Central memory CD8-positive, alpha-beta T cell (primary cell): Measurements from ENCODE around the gene MCTP1.
"Not testable (repeated sequence)": the region's sequence is repeated elsewhere in the genome, so short reads cannot be mapped to it uniquely, and the experiment has no call there.

Experiments used
- ATAC-seq: fragments of 150-1000 bp; cut with Tn5 transposase; replicated peaks from 2 replicates; pipeline ENCODE4 v1.10.0; 2022; ENCODE audit warnings: mild to moderate bottlenecking, moderate FRiP score, moderate number of reproducible peaks; ENCODE audit not compliant: poor library complexity, severe bottlenecking; ENCODE audit errors: extremely low read depth
- DNase-seq, 2 donors: peaks; one replicate each; pipeline ENCODE4 v3.0.0; 2021; ENCODE audit warnings: low spot score in 2 of 2
- H3K27ac Mint-ChIP-seq: one replicate; pipeline ENCODE4 v1.8.0; 2022; ENCODE audit warnings: low read depth, mild to moderate bottlenecking, moderate library complexity, mixed read lengths
- H3K27me3 Mint-ChIP-seq: one replicate; pipeline ENCODE4 v1.8.0; 2022; ENCODE audit warnings: mixed read lengths
- H3K36me3 Mint-ChIP-seq: one replicate; pipeline ENCODE4 v1.8.0; 2022; ENCODE audit warnings: mild to moderate bottlenecking, moderate library complexity, mixed read lengths; ENCODE audit not compliant: insufficient read depth
- H3K4me1 Mint-ChIP-seq: one replicate; pipeline ENCODE4 v1.8.0; 2022; ENCODE audit warnings: mixed read lengths
- H3K4me3 Mint-ChIP-seq: one replicate; pipeline ENCODE4 v1.8.0; 2022; ENCODE audit warnings: mild to moderate bottlenecking, moderate library complexity, mixed read lengths
- H3K9me3 Mint-ChIP-seq: one replicate; pipeline ENCODE4 v1.8.0; 2022; ENCODE audit warnings: mixed read lengths

The MCTP1 gene

DNA sequence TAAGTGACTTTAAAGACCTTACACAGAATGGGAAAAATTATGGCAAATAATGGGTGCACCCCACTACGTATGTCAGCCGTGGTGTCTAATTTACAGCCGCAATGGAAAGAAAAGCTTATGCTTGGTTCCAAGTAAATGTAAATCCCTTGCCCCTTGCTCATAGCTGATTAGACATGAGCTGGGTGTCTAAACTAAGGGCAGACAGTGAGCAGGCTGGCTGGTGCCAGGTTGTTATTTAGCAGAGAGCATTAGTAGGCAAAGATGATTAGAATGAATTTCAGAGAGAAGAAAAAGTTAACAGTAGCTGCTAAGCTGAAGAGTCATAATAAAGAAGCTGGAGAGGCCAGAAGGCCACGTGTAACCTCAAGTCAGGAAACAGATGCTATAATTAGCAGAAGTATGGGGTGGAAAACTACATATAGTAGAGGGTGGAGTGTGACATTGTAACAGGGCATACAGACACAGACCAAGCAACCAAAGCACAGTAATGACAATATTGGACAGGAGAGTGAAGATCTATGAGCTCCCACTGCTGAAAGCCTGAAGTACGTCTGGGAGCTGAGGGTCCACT, 257.7 kb downstream of the MCTP1 start:
- peak; percentile 24 for ATAC-seq
- no peak overlapping the region for H3K4me3 Mint-ChIP-seq
- H3K4me1 Mint-ChIP-seq: peaks cover 9% of the 10 kb centered on the region
- H3K27ac Mint-ChIP-seq: no peak overlapping the region
- no peaks in the 10 kb centered on the region for H3K36me3 Mint-ChIP-seq
- no peak for DNase-seq
- peaks cover 6% of the 10 kb centered on the region for H3K9me3 Mint-ChIP-seq
- H3K27me3 Mint-ChIP-seq: peaks cover 15% of the 10 kb centered on the region

GRCh38 chr5:95026718-95027117, 258.2 kb downstream of the MCTP1 start:
- no peaks in the 10 kb centered on the region for H3K36me3 Mint-ChIP-seq
- no peak overlapping the region for H3K27ac Mint-ChIP-seq
- H3K27me3 Mint-ChIP-seq: peaks cover 15% of the 10 kb centered on the region
- ATAC-seq (no peak), DNase-seq (no peak)
- peaks cover 6% of the 10 kb centered on the region for H3K9me3 Mint-ChIP-seq
- H3K4me3 Mint-ChIP-seq: no peak overlapping the region
- peaks cover 9% of the 10 kb centered on the region for H3K4me1 Mint-ChIP-seq

DNA sequence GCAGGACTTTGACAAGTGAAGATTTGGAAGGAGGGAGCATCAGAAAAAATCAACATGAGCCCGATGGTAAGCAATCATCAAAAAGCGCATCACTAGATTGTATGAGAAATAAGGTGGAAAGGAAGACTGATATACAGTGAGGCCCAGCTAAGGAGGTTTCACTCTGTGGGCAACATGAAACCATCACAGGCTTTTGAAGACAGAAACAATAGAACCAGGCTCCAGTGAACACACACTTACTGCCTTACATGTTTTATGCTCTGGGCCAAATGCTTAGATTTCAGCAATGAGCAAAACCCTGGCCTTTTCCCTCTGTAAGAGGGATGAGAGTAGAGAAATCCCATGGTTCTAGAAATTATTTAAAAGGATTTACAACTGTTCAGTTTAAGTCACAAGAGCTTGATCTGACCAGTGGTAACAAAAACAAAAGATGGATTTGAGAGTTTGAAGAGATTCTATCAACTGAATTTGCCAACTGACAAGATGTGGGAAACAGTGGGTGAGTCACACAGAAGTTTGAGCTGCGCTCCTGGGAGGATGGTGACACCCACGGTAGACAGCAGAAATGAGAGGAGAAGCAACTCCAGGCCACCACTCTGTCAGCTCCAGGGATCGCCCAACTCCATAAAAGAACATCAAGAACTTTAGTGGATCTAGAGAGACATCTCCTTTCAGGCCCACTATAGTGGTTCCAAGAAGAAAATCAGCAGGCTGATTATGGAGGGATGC, 261.8 kb downstream of the MCTP1 start:
- Mint-ChIP-seq H3K4me3 (no peak overlapping the region), H3K4me1 (peaks cover 9% of the 10 kb centered on the region), H3K27ac (no peak overlapping the region), H3K9me3 (peaks cover 6% of the 10 kb centered on the region), H3K36me3 (no peaks in the 10 kb centered on the region), H3K27me3 (peaks cover 15% of the 10 kb centered on the region)
- no peak for DNase-seq
- ATAC-seq: no peak

- no peaks in the 10 kb centered on the region for H3K9me3 Mint-ChIP-seq
- no peaks in the 10 kb centered on the region for H3K36me3 Mint-ChIP-seq
- H3K4me1 Mint-ChIP-seq: no peaks in the 10 kb centered on the region
- ATAC-seq (no peak), DNase-seq (no peak)
- no peak overlapping the region for H3K27ac Mint-ChIP-seq
- no peak overlapping the region for H3K4me3 Mint-ChIP-seq
- H3K27me3 Mint-ChIP-seq: no peaks in the 10 kb centered on the region
Measured at GRCh38 chr5:95020345-95020744, 264.5 kb downstream of the MCTP1 start.

DNA sequence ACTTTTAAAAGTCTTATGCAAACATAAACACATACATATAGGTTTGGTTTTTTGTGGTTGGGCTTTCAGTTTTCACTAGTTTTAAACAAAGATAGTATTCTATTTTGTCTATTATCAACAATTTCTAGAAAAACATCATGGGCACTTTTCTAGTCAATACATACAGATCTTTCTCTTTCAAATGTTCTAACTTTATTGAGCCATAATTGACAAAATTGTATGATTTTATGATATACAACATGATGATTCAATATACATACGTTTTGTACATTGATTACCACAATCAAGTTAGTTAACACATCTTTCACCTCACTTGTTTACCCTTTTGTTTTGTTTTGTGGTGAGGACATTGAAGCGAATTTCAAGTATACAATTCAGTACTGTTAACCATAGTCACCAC, 265.9 kb downstream of the MCTP1 start:
- Mint-ChIP-seq H3K36me3 (no peaks in the 10 kb centered on the region), H3K4me1 (no peaks in the 10 kb centered on the region), H3K9me3 (no peaks in the 10 kb centered on the region), H3K27ac (no peak overlapping the region), H3K27me3 (no peaks in the 10 kb centered on the region), H3K4me3 (no peak overlapping the region)
- ATAC-seq (no peak), DNase-seq (no peak)

DNA sequence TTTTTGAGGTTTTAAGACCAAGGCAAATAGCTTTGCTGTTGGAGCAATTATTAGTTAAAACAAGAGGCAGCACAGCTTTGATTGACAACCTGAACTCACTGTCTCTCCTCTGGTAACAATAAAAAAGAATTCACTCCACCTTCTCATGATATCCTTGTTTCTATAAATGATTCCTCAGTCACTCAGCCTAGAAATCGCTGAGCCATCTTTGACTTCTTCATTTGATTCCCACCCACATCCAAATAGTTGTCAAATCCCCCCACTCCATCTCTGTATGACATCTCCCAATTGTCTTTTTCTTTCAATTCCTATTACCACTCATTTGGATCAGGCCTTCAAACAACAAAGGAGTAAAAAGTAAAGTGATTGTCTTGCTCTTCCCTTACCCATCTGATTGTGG, 266.4 kb downstream of the MCTP1 start:
- no peaks in the 10 kb centered on the region for H3K27me3 Mint-ChIP-seq
- ATAC-seq: no peak
- no peak for DNase-seq
- no peaks in the 10 kb centered on the region for H3K36me3 Mint-ChIP-seq
- no peaks in the 10 kb centered on the region for H3K4me1 Mint-ChIP-seq
- H3K4me3 Mint-ChIP-seq: no peak overlapping the region
- no peaks in the 10 kb centered on the region for H3K9me3 Mint-ChIP-seq
- H3K27ac Mint-ChIP-seq: no peak overlapping the region

GRCh38 chr5:95009812-95010211, 275.1 kb downstream of the MCTP1 start:
- no peak overlapping the region for H3K4me3 Mint-ChIP-seq
- H3K27me3 Mint-ChIP-seq: no peaks in the 10 kb centered on the region
- no peak for ATAC-seq

DNA sequence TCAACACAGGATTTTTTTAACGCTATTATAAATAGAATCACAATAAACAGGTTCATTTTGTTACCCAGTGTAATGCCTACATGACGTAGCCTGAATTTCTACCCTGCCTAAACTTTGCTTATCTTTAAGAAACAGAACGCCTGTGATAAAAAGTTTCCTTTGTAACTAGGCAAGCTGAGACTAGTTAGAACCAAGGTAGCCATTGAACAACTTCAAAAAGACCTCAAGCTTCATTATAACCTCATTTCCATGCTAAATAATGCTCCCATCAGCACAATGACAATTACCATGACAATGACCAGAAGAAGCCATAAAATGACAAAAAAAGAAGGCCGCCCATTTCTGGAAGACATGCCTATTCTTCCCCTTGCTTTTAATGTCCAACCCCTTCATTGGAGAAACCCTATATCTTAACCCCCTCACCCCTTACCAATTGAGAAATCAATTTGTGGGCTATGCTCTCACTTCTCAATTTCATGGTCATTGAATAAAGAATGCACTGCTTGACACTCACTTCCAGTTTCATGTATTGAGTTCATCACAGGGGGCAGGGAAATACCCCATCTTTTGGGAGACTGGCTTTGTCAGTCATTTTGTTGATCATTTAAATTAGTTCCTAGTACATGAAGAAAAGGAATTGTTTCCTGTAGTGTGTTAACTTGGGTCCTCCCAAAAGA, 276.8 kb downstream of the MCTP1 start:
- no peak overlapping the region for H3K27ac Mint-ChIP-seq
- ATAC-seq (no peak), DNase-seq (no peak)
- H3K36me3 Mint-ChIP-seq: no peaks in the 10 kb centered on the region
- H3K27me3 Mint-ChIP-seq: no peaks in the 10 kb centered on the region
- H3K4me3 Mint-ChIP-seq: no peak overlapping the region
- H3K4me1 Mint-ChIP-seq: no peaks in the 10 kb centered on the region
- peaks cover 19% of the 10 kb centered on the region for H3K9me3 Mint-ChIP-seq

More at GRCh38 chr5:95009812-95010211, 275.1 kb downstream of the MCTP1 start:
- no peak for DNase-seq
- H3K27ac Mint-ChIP-seq: no peak overlapping the region
- H3K4me1 Mint-ChIP-seq: no peaks in the 10 kb centered on the region
- H3K36me3 Mint-ChIP-seq: no peaks in the 10 kb centered on the region
- peaks cover 11% of the 10 kb centered on the region for H3K9me3 Mint-ChIP-seq

DNA sequence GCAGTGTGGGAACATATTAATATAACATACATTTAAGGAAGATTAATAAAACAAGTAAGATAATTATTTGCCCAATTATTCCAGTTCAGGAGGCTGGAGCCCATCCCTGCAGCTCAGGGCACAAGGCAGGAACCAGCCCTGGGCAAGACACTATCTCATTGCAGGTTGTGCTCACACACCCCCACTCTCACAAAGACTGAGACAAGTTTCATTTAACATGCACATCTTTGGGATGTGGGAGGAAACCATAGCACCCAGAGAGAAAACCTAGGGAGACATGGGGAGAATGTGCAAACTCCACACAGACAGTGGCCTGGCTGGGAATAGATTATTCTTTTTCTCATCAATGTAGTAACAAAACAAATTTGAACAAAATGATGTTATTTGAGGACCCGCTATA, 279.1 kb downstream of the MCTP1 start:
- H3K27ac Mint-ChIP-seq: no peak overlapping the region
- peaks cover 19% of the 10 kb centered on the region for H3K9me3 Mint-ChIP-seq
- H3K4me3 Mint-ChIP-seq: no peak overlapping the region
- no peaks in the 10 kb centered on the region for H3K27me3 Mint-ChIP-seq
- DNase-seq (no peak), ATAC-seq (no peak)
- no peaks in the 10 kb centered on the region for H3K4me1 Mint-ChIP-seq
- H3K36me3 Mint-ChIP-seq: peaks cover 2% of the 10 kb centered on the region

DNA sequence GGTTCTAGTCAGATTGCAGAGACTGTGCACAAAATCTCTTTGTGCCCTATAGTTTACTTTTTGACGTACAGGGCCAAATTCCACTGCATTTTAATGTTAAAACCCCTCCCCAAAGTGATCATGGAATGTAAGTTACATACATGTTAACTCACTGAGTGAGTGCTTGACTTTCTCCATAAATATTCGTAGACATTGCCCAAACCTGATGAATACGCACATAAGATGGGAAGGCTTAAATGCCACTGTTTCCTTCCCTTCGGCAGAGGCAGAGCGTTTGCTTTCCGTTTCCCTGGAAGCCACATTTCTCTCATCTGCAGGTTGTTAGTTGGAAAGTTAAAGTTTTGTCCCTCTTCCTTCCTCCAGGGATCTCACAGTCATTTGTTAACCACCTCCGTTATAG, 286.2 kb downstream of the MCTP1 start:
- no peaks in the 10 kb centered on the region for H3K27me3 Mint-ChIP-seq
- H3K4me1 Mint-ChIP-seq: no peaks in the 10 kb centered on the region
- ATAC-seq (no peak), DNase-seq (no peak)
- no peak overlapping the region for H3K4me3 Mint-ChIP-seq
- H3K9me3 Mint-ChIP-seq: peaks cover 3% of the 10 kb centered on the region
- no peak overlapping the region for H3K27ac Mint-ChIP-seq
- H3K36me3 Mint-ChIP-seq: peaks cover 2% of the 10 kb centered on the region

DNA sequence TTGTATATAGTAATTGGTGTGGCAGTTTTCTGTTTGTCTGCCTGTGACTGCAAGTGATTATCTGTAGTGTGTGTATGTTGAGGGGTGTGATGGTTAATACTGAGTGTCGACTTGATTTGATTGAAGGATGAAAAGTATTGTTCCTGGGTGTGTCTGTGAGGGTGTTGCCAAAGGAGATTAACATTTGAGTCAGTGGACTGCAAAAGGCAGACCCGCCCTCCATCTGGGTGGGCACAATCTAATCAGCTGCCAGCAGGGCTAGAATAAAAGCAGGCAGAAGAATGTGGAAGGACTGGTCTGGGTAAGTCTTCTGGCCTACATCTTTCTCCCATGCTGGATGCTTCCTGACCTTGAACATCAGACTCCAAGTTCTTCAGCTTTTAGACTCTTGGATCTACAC, 290.4 kb downstream of the MCTP1 start:
- not testable (repeated sequence) for H3K27me3 Mint-ChIP-seq, DNase-seq, H3K4me3 Mint-ChIP-seq, H3K9me3 Mint-ChIP-seq, H3K4me1 Mint-ChIP-seq, H3K27ac Mint-ChIP-seq, ATAC-seq, H3K36me3 Mint-ChIP-seq

GRCh38 chr5:94993491-94993890, 291.4 kb downstream of the MCTP1 start:
- Mint-ChIP-seq H3K27ac (no peak overlapping the region), H3K4me3 (no peak overlapping the region), H3K9me3 (no peaks in the 10 kb centered on the region), H3K36me3 (no peaks in the 10 kb centered on the region), H3K27me3 (no peaks in the 10 kb centered on the region), H3K4me1 (no peaks in the 10 kb centered on the region)
- ATAC-seq: no peak
- no peak for DNase-seq

GRCh38 chr5:94992325-94992724, 292.6 kb downstream of the MCTP1 start:
- Mint-ChIP-seq H3K4me1 (no peaks in the 10 kb centered on the region), H3K27me3 (no peaks in the 10 kb centered on the region), H3K9me3 (no peaks in the 10 kb centered on the region), H3K27ac (no peak overlapping the region), H3K36me3 (no peaks in the 10 kb centered on the region), H3K4me3 (no peak overlapping the region)
- ATAC-seq (no peak), DNase-seq (no peak)
